HepG2 (cell line): Measurements from ENCODE around the gene ABCD1.
A peak's percentile ranks its signal among the peaks of the same experiment; 100 is the strongest.
"Not testable (repeated sequence)": the region's sequence is repeated elsewhere in the genome, so short reads cannot be mapped to it uniquely, and the experiment has no call there.

Experiments
- BCL3 ChIP-seq: sonication (generic); formaldehyde crosslinking; IDR thresholded peaks from 2 replicates; pipeline ENCODE4 v1.5.1; 2020; ENCODE audit warnings: mild to moderate bottlenecking, missing genetic modification reagents, moderate library complexity
- CTCF ChIP-seq: sonication (generic); formaldehyde crosslinking; IDR thresholded peaks from 2 replicates; pipeline ENCODE4 v1.5.0; 2020; ENCODE audit warnings: mild to moderate bottlenecking, missing genetic modification reagents, moderate library complexity
- KDM3A ChIP-seq: IDR thresholded peaks from 2 replicates; pipeline ENCODE4 v1.6.1; 2018; ENCODE audit warnings: low read depth, missing compliant biosample characterization
- MLX ChIP-seq: IDR thresholded peaks from 2 replicates; pipeline ENCODE4 v1.6.1; 2016
- SRF ChIP-seq: IDR thresholded peaks from 2 replicates; pipeline ENCODE4 v1.6.1; 2011; ENCODE audit warnings: mild to moderate bottlenecking, low read depth, low read length, moderate library complexity
- SYNCRIP ChIP-seq: fragments of 200-400 bp; formaldehyde crosslinking; IDR thresholded peaks from 2 replicates; pipeline ENCODE4 v1.6.1; 2018; ENCODE audit warnings: mild to moderate bottlenecking, low read depth, low read length; ENCODE audit not compliant: insufficient read depth
- ZBTB21 ChIP-seq: sonication (generic); formaldehyde crosslinking; IDR thresholded peaks from 2 replicates; pipeline ENCODE4 v1.4.0; 2020; ENCODE audit warnings: missing genetic modification reagents
- ZBTB26 ChIP-seq: IDR thresholded peaks from 2 replicates; pipeline ENCODE4 v1.6.1; 2016; ENCODE audit warnings: missing compliant biosample characterization, missing genetic modification reagents, borderline replicate concordance
- ZBTB33 ChIP-seq: sonication (generic); formaldehyde crosslinking; IDR thresholded peaks from 2 replicates; pipeline ENCODE4 v1.4.0; 2020; ENCODE audit warnings: missing genetic modification reagents
- ZBTB7A ChIP-seq: sonication (generic); formaldehyde crosslinking; IDR thresholded peaks from 2 replicates; pipeline ENCODE4 v1.8.0; 2022; ENCODE audit warnings: mild to moderate bottlenecking, missing genetic modification reagents
- ZC3H13 ChIP-seq: sonication (generic); formaldehyde crosslinking; IDR thresholded peaks from 2 replicates; pipeline ENCODE4 v1.8.1; 2023; ENCODE audit warnings: mild to moderate bottlenecking, missing genetic modification reagents, moderate library complexity
- ZNF101 ChIP-seq: sonication (generic); formaldehyde crosslinking; IDR thresholded peaks from 2 replicates; pipeline ENCODE4 v1.4.0; 2020; ENCODE audit warnings: mild to moderate bottlenecking, low read depth, missing genetic modification reagents, borderline replicate concordance
- ZNF281 ChIP-seq: sonication (generic); formaldehyde crosslinking; IDR thresholded peaks from 2 replicates; pipeline ENCODE4 v1.4.0; 2020; ENCODE audit warnings: missing genetic modification reagents, borderline replicate concordance
- ZZZ3 ChIP-seq: sonication (generic); formaldehyde crosslinking; IDR thresholded peaks from 2 replicates; pipeline ENCODE4 v1.4.0; 2020; ENCODE audit warnings: missing genetic modification reagents, mild to moderate bottlenecking, borderline replicate concordance

GRCh38 chrX:153705403-153706060, 19.1 kb upstream of the ABCD1 start:
- not testable (repeated sequence) for TF ChIP-seq BCL3 (CRISPR knock-in tag); MLX; ZNF101; ZBTB21; SRF; SYNCRIP; CTCF; ZC3H13; ZBTB26 (CRISPR knock-in tag); ZNF281; KDM3A (CRISPR knock-in tag); ZBTB7A; ZZZ3 (CRISPR knock-in tag)
- peak; percentile 71; the same call in 1 of the 2 replicates for TF ChIP-seq ZBTB33 (CRISPR knock-in tag)
